GM12878 (cell line): ENCODE results near the gene HCN4. TPM values are rescaled to one million over a fixed set of nuclear protein-coding genes. Genes with fewer than 3 reads are reported as not detected.

Experiments
- ATAC-seq: fragments of 200-7000 bp; cut with Tn5 transposase; 3 replicates; pipeline ENCODE4 v1.9.1; 2020; ENCODE audit warnings: mild to moderate bottlenecking, moderate library complexity
- BruUV-seq: library from RNA; stranded (reverse); fragments of 400-500 nt; replicated peaks from 2 replicates; lab custom pipeline; 2021; lab: Mats Ljungman, UMichigan
- CTCF ChIA-PET: fragments of 300-600 bp; sonication (Branson Sonifier 250); formaldehyde crosslinking; extraction: SDS; loops from one replicate; lab custom pipeline; 2021; ENCODE audit warnings: inconsistent platforms; lab: Yijun Ruan, JAX
- POLR2A ChIA-PET: fragments of 350-600 bp; formaldehyde crosslinking; extraction: SDS; loops from one replicate; lab custom pipeline; 2021; ENCODE audit warnings: inconsistent platforms; lab: Charles Lee
- RAD21 ChIA-PET: fragments of 300-600 bp; sonication (Branson Sonifier 250); formaldehyde crosslinking; loops from one replicate; lab custom pipeline; 2023; ENCODE audit warnings: antibody characterized with exemption; ENCODE audit not compliant: unreplicated experiment; lab: Charles Lee
- SMC1A ChIA-PET: fragments of 300-600 bp; sonication (Branson Sonifier 250); formaldehyde crosslinking; loops from one replicate; lab custom pipeline; 2023; ENCODE audit not compliant: unreplicated experiment, uncharacterized antibody; lab: Charles Lee
- DNase-seq: peaks from one replicate; pipeline ENCODE4 v3.0.0-alpha.2; 2011; ENCODE audit warnings: low read depth, low spot score
- FAIRE-seq: peaks from 3 replicates; lab custom pipeline; 2011; peaks lifted over from hg19 to GRCh38; lab: Jason Lieb, UNC
- H2AFZ ChIP-seq: 2 replicates; pipeline ENCODE4 v1.6.0; 2011; ENCODE audit warnings: low read depth, low read length, control low read depth; ENCODE audit not compliant: control insufficient read depth
- H3K27ac ChIP-seq: 2 replicates; pipeline ENCODE4 v1.5.1; 2011; ENCODE audit warnings: control low read depth; ENCODE audit not compliant: control insufficient read depth, insufficient read depth
- H3K27me3 ChIP-seq, 2 experiments: replicated peaks in 1 of 2; 2 replicates each; pipeline versions ENCODE4 v1.6.0 to v1.6.1; 2011; ENCODE audit warnings: low read length in 1 of 2; ENCODE audit not compliant: control insufficient read depth in 2 of 2, insufficient read depth in 2 of 2
- H3K36me3 ChIP-seq, 2 experiments: 2 replicates each; pipeline ENCODE4 v1.5.1; 2011; ENCODE audit warnings: low read length in 1 of 2; ENCODE audit not compliant: control insufficient read depth in 2 of 2, insufficient read depth in 2 of 2
- H3K4me1 ChIP-seq: 2 replicates; pipeline ENCODE4 v1.6.1; 2011; ENCODE audit warnings: mild to moderate bottlenecking, low read length, moderate library complexity, mixed read lengths; ENCODE audit not compliant: control insufficient read depth, insufficient read depth
- H3K4me2 ChIP-seq: 2 replicates; pipeline ENCODE4 v1.6.0; 2011; ENCODE audit warnings: control low read depth; ENCODE audit not compliant: control insufficient read depth, insufficient read depth
- H3K4me3 ChIP-seq: fragments of 200-600 bp; sonication (generic); 2 replicates; pipeline ENCODE4 v1.5.1; 2016
- H3K79me2 ChIP-seq: 2 replicates; pipeline ENCODE4 v1.6.0; 2011; ENCODE audit warnings: low read length; ENCODE audit not compliant: control insufficient read depth, insufficient read depth
- H3K9ac ChIP-seq: 2 replicates; pipeline ENCODE4 v1.8.0; 2011; ENCODE audit warnings: low read length, control low read depth, mixed read lengths; ENCODE audit not compliant: control insufficient read depth, insufficient read depth
- H3K9me3 ChIP-seq: replicated peaks from 3 replicates; pipeline ENCODE4 v1.5.1; 2011; ENCODE audit warnings: mild to moderate bottlenecking, low read length; ENCODE audit not compliant: control insufficient read depth, insufficient read depth
- H4K20me1 ChIP-seq: 2 replicates; pipeline ENCODE4 v1.6.0; 2011; ENCODE audit not compliant: control insufficient read depth, insufficient read depth
- CEBPZ ChIP-seq: fragments of 150-350 bp; IDR thresholded peaks from 2 replicates; pipeline ENCODE4 v1.6.1; 2016; ENCODE audit warnings: low read depth, low read length
- CHD2 ChIP-seq: IDR thresholded peaks from 2 replicates; pipeline ENCODE4 v1.6.1; 2011; ENCODE audit warnings: low read depth, low read length, improper control_type of control experiment, borderline replicate concordance
- ESRRA ChIP-seq: IDR thresholded peaks from 2 replicates; pipeline ENCODE4 v1.6.1; 2012; ENCODE audit warnings: mild to moderate bottlenecking, low read length, improper control_type of control experiment
- EZH2 ChIP-seq: IDR thresholded peaks from 2 replicates; pipeline ENCODE4 v1.6.1; 2012; ENCODE audit warnings: low read depth, mild to moderate bottlenecking, control low read depth, inconsistent platforms, low read length, borderline replicate concordance; ENCODE audit not compliant: control insufficient read depth
- HCFC1 ChIP-seq: fragments of 150-350 bp; IDR thresholded peaks from 2 replicates; pipeline ENCODE4 v1.6.1; 2014; ENCODE audit warnings: low read length
- HDGF ChIP-seq: fragments of 450-650 bp; IDR thresholded peaks from 2 replicates; pipeline ENCODE4 v1.6.1; 2016; ENCODE audit warnings: antibody characterized with exemption
- HSF1 ChIP-seq: fragments of 150-350 bp; IDR thresholded peaks from 2 replicates; pipeline ENCODE4 v1.6.1; 2014; ENCODE audit warnings: mild to moderate bottlenecking, low read depth, low read length
- KLF5 ChIP-seq: fragments of 450-650 bp; IDR thresholded peaks from 2 replicates; pipeline ENCODE4 v1.6.1; 2014; ENCODE audit warnings: mild to moderate bottlenecking; ENCODE audit not compliant: partially characterized antibody
- MYB ChIP-seq: fragments of 150-350 bp; IDR thresholded peaks from 2 replicates; pipeline ENCODE4 v1.6.1; 2014; ENCODE audit warnings: mild to moderate bottlenecking, low read depth, low read length, borderline replicate concordance
- POLR2A ChIP-seq: IDR thresholded peaks from 2 replicates; pipeline ENCODE4 v1.6.1; 2011; ENCODE audit warnings: low read depth, mild to moderate bottlenecking, low read length
- SIN3A ChIP-seq: IDR thresholded peaks from 2 replicates; pipeline ENCODE4 v1.6.1; 2012; ENCODE audit warnings: low read depth, low read length, improper control_type of control experiment
- STAT3 ChIP-seq: IDR thresholded peaks from 2 replicates; pipeline ENCODE4 v1.6.1; 2011; ENCODE audit warnings: low read depth, low read length, improper control_type of control experiment
- ZBTB4 ChIP-seq: fragments of 450-650 bp; formaldehyde crosslinking; IDR thresholded peaks from 2 replicates; pipeline ENCODE4 v1.4.0; 2022; ENCODE audit warnings: mild to moderate bottlenecking, moderate library complexity
- ZNF384 ChIP-seq: IDR thresholded peaks from 2 replicates; pipeline ENCODE4 v1.6.1; 2012; ENCODE audit warnings: low read depth, mild to moderate bottlenecking, low read length, improper control_type of control experiment, borderline replicate concordance
- WGBS: methylation state at CpG from one replicate; pipeline ENCODE4 v1.1.6; 2016; ENCODE audit warnings: low lambda C conversion rate; ENCODE audit not compliant: insufficient replicate concordance, insufficient coverage; ENCODE audit errors: missing lambda C conversion rate; 5-methylcytosine and 5-hydroxymethylcytosine counted together
- in situ Hi-C: fragments of 300-500 bp; cut with MboI; formaldehyde crosslinking; loops from 9 replicates; pipeline ENCODE4 v1.14.3; 2018; ENCODE audit warnings: mixed read lengths
- intact Hi-C: fragments of 100-400 bp; cut with micrococcal nuclease; formaldehyde crosslinking; loops from one replicate; pipeline ENCODE4 v1.14.2; 2022; ENCODE audit not compliant: unreplicated experiment
- polyA plus RNA-seq, 11 experiments: library from polyadenylated mRNA; depleted of rRNA in 4 of 11; unstranded in 6 of 11; stranded (reverse) in 5 of 11; fragments of >200 nt; fragmentation: Nextera tagmentation in 4 of 11; fragmentation: Illumina TruSeq in 1 of 11; extraction: Ambion mirVana in 4 of 11; extraction: Trizol in 1 of 11; gene quantifications; 1 replicate in 1 of 11; 2 replicates in 10 of 11; pipeline versions ENCODE4 v1.2.1 to v1.2.3, GENCODE V29; 2011 to 2016; ENCODE audit warnings: inconsistent platforms in 2 of 11, missing spikeins in 2 of 11, low read depth in 1 of 11
- total RNA-seq, 4 experiments: library from RNA; depleted of rRNA in 3 of 4; stranded (reverse); fragments of >200 nt in 3 of 4; fragmentation: Illumina TruSeq in 1 of 4; extraction: Trizol in 1 of 4; gene quantifications; 2 replicates each; pipeline versions ENCODE4 v1.2.1 to v1.2.3, GENCODE V29; 2013 to 2021

HCN4 gene
- total and polyA plus RNA-seq, 10 of the 15 experiments (the other 5 are each of a cell fraction or from before 2014, with no cell fraction given) = 0.03 to 0.10 TPM; not detected in 8

GRCh38 chr15:73323374-73323955 lies 45.3 kb downstream of the HCN4 start:
- Histone ChIP-seq H3K4me2 (no peak overlapping the region), H3K27me3 (no peaks in the 10 kb centered on the region), H3K27ac (no peak overlapping the region), H3K4me3 (no peak overlapping the region), H3K4me1 (peaks cover 4% of the 10 kb centered on the region; the same call in 1 of the 2 replicates), H4K20me1 (no peaks in the 10 kb centered on the region), H3K9me3 (no peaks in the 10 kb centered on the region), H3K79me2 (no peaks in the 10 kb centered on the region), H2AFZ (no peak overlapping the region), H3K36me3 (no peaks in the 10 kb centered on the region), H3K9ac (no peak overlapping the region)
- CTCF ChIA-PET = no interaction called here
- RAD21 ChIA-PET = no interaction called here
- in situ Hi-C loops (no loop called here), intact Hi-C loops (no loop called here)
- SMC1A ChIA-PET = no interaction called here
- FAIRE-seq (no peak), DNase-seq (no peak), ATAC-seq (no peak)
- WGBS = 78% methylated on average over 18 of the region's 30 CpGs
- BruUV-seq = no TSS peak
- POLR2A ChIA-PET = no interaction called here
- TF ChIP-seq POLR2A (no peak), ESRRA (no peak), HCFC1 (no peak), HDGF (no peak), ZNF384 (no peak), SIN3A (no peak), MYB (no peak), KLF5 (no peak), CHD2 (no peak), CEBPZ (no peak), HSF1 (no peak), ZBTB4 (no peak), STAT3 (no peak), EZH2 (no peak)
